Stromal cell of bone marrow (primary cell): ENCODE data around the gene MEX3D.
"Not testable (repeated sequence)": the region's sequence is repeated elsewhere in the genome, so short reads cannot be mapped to it uniquely, and the experiment has no call there.

Experiments used
- DNase-seq: peaks from one replicate; pipeline ENCODE4 v3.0.0-alpha.2; 2012; ENCODE audit warnings: low read depth

MEX3D gene

GRCh38 chr19:1571358-1571757 lies 3.2 kb upstream of the MEX3D start:
- no peak for DNase-seq

- DNase-seq, result no peak
Observed at GRCh38 chr19:1570836-1571235, 2.7 kb upstream of the MEX3D start.

- DNase-seq, result no peak
Observed at GRCh38 chr19:1569997-1570396, 1.9 kb upstream of the MEX3D start.

- no peak for DNase-seq
Observed at GRCh38 chr19:1567848-1568227, 287 bp downstream of the MEX3D start.

- no peak for DNase-seq
Observed at GRCh38 chr19:1567116-1567847, 843 bp downstream of the MEX3D start.

GRCh38 chr19:1566392-1567115 lies 1.6 kb downstream of the MEX3D start:
- peak; percentile 73 for DNase-seq

- DNase-seq, result no peak
Observed at GRCh38 chr19:1563251-1563650, 4.9 kb downstream of the MEX3D start.

- no peak for DNase-seq
Observed at GRCh38 chr19:1561236-1561842, 6.8 kb downstream of the MEX3D start.

GRCh38 chr19:1560286-1560882 lies 7.7 kb downstream of the MEX3D start:
- DNase-seq, result no peak

- no peak for DNase-seq
Observed at GRCh38 chr19:1558552-1558951, 9.6 kb downstream of the MEX3D start.

- DNase-seq, result no peak
Observed at GRCh38 chr19:1556390-1557070, 11.6 kb downstream of the MEX3D start.

GRCh38 chr19:1555487-1556389 lies 12.4 kb downstream of the MEX3D start:
- DNase-seq, result no peak

- DNase-seq, result no peak
Observed at GRCh38 chr19:1554968-1555367, 13.2 kb downstream of the MEX3D start.

GRCh38 chr19:1553415-1553814 lies 14.7 kb downstream of the MEX3D start:
- DNase-seq, result no peak

- no peak for DNase-seq
Observed at GRCh38 chr19:1551068-1552040, 16.8 kb downstream of the MEX3D start.

GRCh38 chr19:1549332-1549945 lies 18.7 kb downstream of the MEX3D start:
- no peak for DNase-seq

GRCh38 chr19:1540365-1540925 lies 27.7 kb downstream of the MEX3D start:
- DNase-seq, result no peak

GRCh38 chr19:1539749-1540148 lies 28.4 kb downstream of the MEX3D start:
- DNase-seq, result not testable (repeated sequence)

GRCh38 chr19:1538978-1539377 lies 29.1 kb downstream of the MEX3D start:
- DNase-seq, result no peak
